Loucy (cell line): ENCODE data around the gene JARID2.

Experiments used
- H2AFZ ChIP-seq: fragments of 200-600 bp; sonication (generic); 2 replicates; pipeline ENCODE4 v1.6.0; 2016; ENCODE audit warnings: antibody characterized with exemption, mild to moderate bottlenecking, low read length, moderate library complexity
- H3F3A ChIP-seq: fragments of 200-600 bp; 2 replicates; pipeline ENCODE4 v1.6.0; 2016; ENCODE audit warnings: antibody characterized with exemption, low read depth, mild to moderate bottlenecking
- H3K27me3 ChIP-seq: fragments of 200-600 bp; sonication (generic); 2 replicates; pipeline ENCODE4 v1.6.1; 2014; ENCODE audit warnings: low read length, mild to moderate bottlenecking; ENCODE audit not compliant: insufficient read depth, poor library complexity, severe bottlenecking
- H3K36me3 ChIP-seq: fragments of 200-600 bp; sonication (generic); 2 replicates; pipeline ENCODE4 v1.6.1; 2016; ENCODE audit warnings: low read length; ENCODE audit not compliant: insufficient read depth
- H3K4me1 ChIP-seq: fragments of 200-600 bp; sonication (generic); 2 replicates; pipeline ENCODE4 v1.5.1; 2014; ENCODE audit warnings: low read length, mild to moderate bottlenecking; ENCODE audit not compliant: insufficient read depth, poor library complexity, severe bottlenecking
- H3K4me2 ChIP-seq: fragments of 200-600 bp; sonication (generic); 2 replicates; pipeline ENCODE4 v1.6.0; 2014; ENCODE audit warnings: antibody characterized with exemption, low read length, low read depth, mild to moderate bottlenecking; ENCODE audit not compliant: poor library complexity, severe bottlenecking
- H3K4me3 ChIP-seq: fragments of 200-600 bp; sonication (generic); 2 replicates; pipeline ENCODE4 v1.5.1; 2014; ENCODE audit warnings: low read length, mild to moderate bottlenecking, mixed read lengths; ENCODE audit not compliant: poor library complexity, severe bottlenecking
- H3K79me2 ChIP-seq: fragments of 200-600 bp; sonication (generic); 2 replicates; pipeline ENCODE4 v1.6.1; 2014; ENCODE audit warnings: low read length; ENCODE audit not compliant: insufficient read depth
- H3K9ac ChIP-seq: fragments of 200-600 bp; sonication (generic); 2 replicates; pipeline ENCODE4 v1.6.0; 2014; ENCODE audit warnings: mild to moderate bottlenecking, low read depth, low read length, moderate library complexity; ENCODE audit not compliant: poor library complexity, severe bottlenecking
- H3K9me2 ChIP-seq: fragments of 200-600 bp; sonication (generic); replicated peaks from 2 replicates; pipeline ENCODE4 v1.6.1; 2016; ENCODE audit warnings: low read depth, low read length, mixed read lengths
- H3K9me3 ChIP-seq: fragments of 200-600 bp; sonication (generic); 2 replicates; pipeline ENCODE4 v1.6.1; 2014; ENCODE audit warnings: mild to moderate bottlenecking, antibody characterized with exemption, low read length, low read depth; ENCODE audit not compliant: insufficient read depth
- H4K20me1 ChIP-seq: fragments of 200-600 bp; sonication (generic); 2 replicates; pipeline ENCODE4 v1.6.0; 2014; ENCODE audit warnings: antibody characterized with exemption, low read length, mild to moderate bottlenecking; ENCODE audit not compliant: insufficient read depth, poor library complexity, severe bottlenecking
- CTCF ChIP-seq: fragments of 200-600 bp; sonication (generic); conservative IDR thresholded peaks from 2 replicates; pipeline ENCODE4 v1.5.1; 2014; ENCODE audit warnings: mild to moderate bottlenecking, antibody characterized with exemption, low read length
- EZH2phosphoT487 ChIP-seq: fragments of 200-600 bp; IDR thresholded peaks from 2 replicates; pipeline ENCODE4 v1.6.1; 2018; ENCODE audit warnings: antibody characterized with exemption, mild to moderate bottlenecking, moderate library complexity, borderline replicate concordance

Gene JARID2

DNA sequence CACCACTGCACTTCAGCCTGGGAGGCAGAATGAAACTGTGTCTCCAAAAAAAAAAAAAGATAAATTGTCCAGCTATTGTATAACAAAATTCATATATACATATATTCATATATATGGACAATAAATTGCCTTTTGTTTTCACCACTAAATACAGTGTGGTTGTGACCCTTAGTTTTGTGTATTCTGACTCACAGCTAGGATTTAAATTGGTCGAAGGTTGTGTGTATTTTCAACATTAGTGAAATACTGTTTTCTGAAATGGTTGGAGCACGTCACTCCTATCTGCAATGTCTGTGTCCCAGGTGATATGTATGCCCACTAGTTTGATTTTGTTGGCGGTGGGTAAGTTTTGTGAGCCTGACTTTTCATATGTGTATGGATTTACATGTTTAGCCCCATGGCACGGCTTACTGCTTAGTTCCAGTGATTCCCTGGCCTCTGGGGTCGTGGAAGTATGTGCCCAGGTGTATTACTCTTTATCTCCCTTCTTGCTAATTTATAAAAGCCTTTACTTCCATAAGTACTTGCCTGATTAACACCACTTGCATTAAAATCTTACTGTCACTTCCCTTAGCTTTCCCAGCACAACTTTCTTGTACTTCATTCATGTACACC, 33.3 kb downstream of the JARID2 start:
- TF ChIP-seq EZH2phosphoT487 (no peak), CTCF (no peak)
- H2AFZ ChIP-seq = no peak overlapping the region
- H3K36me3 ChIP-seq = peaks cover 35% of the 10 kb centered on the region; the same call in 1 of the 2 replicates
- peak overlapping the region; percentile 9 for H3K4me2 ChIP-seq
- H3K9me3 ChIP-seq = no peaks in the 10 kb centered on the region
- no peak overlapping the region for H3K9ac ChIP-seq
- no peaks in the 10 kb centered on the region for H3K27me3 ChIP-seq
- peaks cover 87% of the 10 kb centered on the region for H4K20me1 ChIP-seq
- peaks cover 100% of the 10 kb centered on the region for H3K79me2 ChIP-seq
- H3K9me2 ChIP-seq = no peaks in the 10 kb centered on the region
- H3F3A ChIP-seq = no peaks in the 10 kb centered on the region; the same call in 1 of the 2 replicates
- H3K4me1 ChIP-seq = peaks cover 54% of the 10 kb centered on the region
- no peak overlapping the region for H3K4me3 ChIP-seq

GRCh38 chr6:15280028-15280427, 34.2 kb downstream of the JARID2 start:
- Histone ChIP-seq H3K9ac (no peak overlapping the region), H3K4me3 (no peak overlapping the region), H3K79me2 (peaks cover 100% of the 10 kb centered on the region), H3F3A (no peaks in the 10 kb centered on the region; the same call in 1 of the 2 replicates), H3K9me3 (no peaks in the 10 kb centered on the region), H4K20me1 (peaks cover 87% of the 10 kb centered on the region), H3K27me3 (no peaks in the 10 kb centered on the region), H3K36me3 (peaks cover 27% of the 10 kb centered on the region; the same call in 1 of the 2 replicates), H3K9me2 (no peaks in the 10 kb centered on the region), H3K4me1 (peaks cover 50% of the 10 kb centered on the region), H3K4me2 (peak overlapping the region; percentile 9), H2AFZ (no peak overlapping the region)
- no peak for TF ChIP-seq CTCF
- no peak for TF ChIP-seq EZH2phosphoT487

- peaks cover 100% of the 10 kb centered on the region for H3K79me2 ChIP-seq
- peaks cover 48% of the 10 kb centered on the region for H3K4me1 ChIP-seq
- no peak overlapping the region for H3K4me3 ChIP-seq
- H3K27me3 ChIP-seq = no peaks in the 10 kb centered on the region
- H3F3A ChIP-seq = no peaks in the 10 kb centered on the region; the same call in 1 of the 2 replicates
- no peak overlapping the region for H3K4me2 ChIP-seq
- peaks cover 26% of the 10 kb centered on the region; the same call in 1 of the 2 replicates for H3K36me3 ChIP-seq
- H3K9me3 ChIP-seq = no peaks in the 10 kb centered on the region
- H3K9me2 ChIP-seq = no peaks in the 10 kb centered on the region
- H3K9ac ChIP-seq = no peak overlapping the region
- TF ChIP-seq CTCF = no peak
- no peak for TF ChIP-seq EZH2phosphoT487
- no peak overlapping the region for H2AFZ ChIP-seq
- H4K20me1 ChIP-seq = peaks cover 87% of the 10 kb centered on the region
Measured at GRCh38 chr6:15280961-15281360, 35.1 kb downstream of the JARID2 start.
